ENCODE results near the gene PVALB.

The PVALB gene

GRCh38 chr22:36831717-36832116, 14.9 kb upstream of the PVALB start:
- TF ChIP-seq FOXM1 (IDR thresholded peaks at IDR 0.05; ENCODE audit: borderline replicate concordance, low read depth) (no peak), CEBPB (IDR thresholded peaks at IDR 0.05) (no peak), CREB1 (IDR thresholded peaks at IDR 0.05; ENCODE audit: low read depth) (no peak), ZBTB7A (IDR thresholded peaks at IDR 0.05; ENCODE audit: low read depth) (no peak), TEAD4 (IDR thresholded peaks at IDR 0.05) (no peak), NFIC (IDR thresholded peaks at IDR 0.05) (no peak), EGR1 (IDR thresholded peaks at IDR 0.05) (no peak), YY1 (IDR thresholded peaks at IDR 0.05; ENCODE audit: low read depth) (no peak), EP300 (IDR thresholded peaks at IDR 0.05; ENCODE audit: borderline replicate concordance) (no peak), RAD21 (IDR thresholded peaks at IDR 0.05; ENCODE audit: low read depth) (no peak), TAF1 (IDR thresholded peaks at IDR 0.05; ENCODE audit: low read depth) (no peak), TCF12 (IDR thresholded peaks at IDR 0.05; ENCODE audit: low read depth) (no peak)
- TF ChIP-seq, protein P1, sequence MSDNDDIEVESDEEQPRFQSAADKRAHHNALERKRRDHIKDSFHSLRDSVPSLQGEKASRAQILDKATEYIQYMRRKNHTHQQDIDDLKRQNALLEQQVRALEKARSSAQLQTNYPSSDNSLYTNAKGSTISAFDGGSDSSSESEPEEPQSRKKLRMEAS (IDR thresholded peaks at IDR 0.05), result no peak
- TF ChIP-seq, protein P2, sequence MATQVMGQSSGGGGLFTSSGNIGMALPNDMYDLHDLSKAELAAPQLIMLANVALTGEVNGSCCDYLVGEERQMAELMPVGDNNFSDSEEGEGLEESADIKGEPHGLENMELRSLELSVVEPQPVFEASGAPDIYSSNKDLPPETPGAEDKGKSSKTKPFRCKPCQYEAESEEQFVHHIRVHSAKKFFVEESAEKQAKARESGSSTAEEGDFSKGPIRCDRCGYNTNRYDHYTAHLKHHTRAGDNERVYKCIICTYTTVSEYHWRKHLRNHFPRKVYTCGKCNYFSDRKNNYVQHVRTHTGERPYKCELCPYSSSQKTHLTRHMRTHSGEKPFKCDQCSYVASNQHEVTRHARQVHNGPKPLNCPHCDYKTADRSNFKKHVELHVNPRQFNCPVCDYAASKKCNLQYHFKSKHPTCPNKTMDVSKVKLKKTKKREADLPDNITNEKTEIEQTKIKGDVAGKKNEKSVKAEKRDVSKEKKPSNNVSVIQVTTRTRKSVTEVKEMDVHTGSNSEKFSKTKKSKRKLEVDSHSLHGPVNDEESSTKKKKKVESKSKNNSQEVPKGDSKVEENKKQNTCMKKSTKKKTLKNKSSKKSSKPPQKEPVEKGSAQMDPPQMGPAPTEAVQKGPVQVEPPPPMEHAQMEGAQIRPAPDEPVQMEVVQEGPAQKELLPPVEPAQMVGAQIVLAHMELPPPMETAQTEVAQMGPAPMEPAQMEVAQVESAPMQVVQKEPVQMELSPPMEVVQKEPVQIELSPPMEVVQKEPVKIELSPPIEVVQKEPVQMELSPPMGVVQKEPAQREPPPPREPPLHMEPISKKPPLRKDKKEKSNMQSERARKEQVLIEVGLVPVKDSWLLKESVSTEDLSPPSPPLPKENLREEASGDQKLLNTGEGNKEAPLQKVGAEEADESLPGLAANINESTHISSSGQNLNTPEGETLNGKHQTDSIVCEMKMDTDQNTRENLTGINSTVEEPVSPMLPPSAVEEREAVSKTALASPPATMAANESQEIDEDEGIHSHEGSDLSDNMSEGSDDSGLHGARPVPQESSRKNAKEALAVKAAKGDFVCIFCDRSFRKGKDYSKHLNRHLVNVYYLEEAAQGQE (IDR thresholded peaks at IDR 0.05; ENCODE audit: low read depth), result no peak
- TF ChIP-seq, protein P3, sequence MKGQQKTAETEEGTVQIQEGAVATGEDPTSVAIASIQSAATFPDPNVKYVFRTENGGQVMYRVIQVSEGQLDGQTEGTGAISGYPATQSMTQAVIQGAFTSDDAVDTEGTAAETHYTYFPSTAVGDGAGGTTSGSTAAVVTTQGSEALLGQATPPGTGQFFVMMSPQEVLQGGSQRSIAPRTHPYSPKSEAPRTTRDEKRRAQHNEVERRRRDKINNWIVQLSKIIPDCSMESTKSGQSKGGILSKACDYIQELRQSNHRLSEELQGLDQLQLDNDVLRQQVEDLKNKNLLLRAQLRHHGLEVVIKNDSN (IDR thresholded peaks at IDR 0.05), result no peak

GRCh38 chr22:36831206-36831605, 14.4 kb upstream of the PVALB start:
- TF ChIP-seq FOXM1 (IDR thresholded peaks at IDR 0.05; ENCODE audit: borderline replicate concordance, low read depth) (no peak), ZBTB7A (IDR thresholded peaks at IDR 0.05; ENCODE audit: low read depth) (no peak)

DNA sequence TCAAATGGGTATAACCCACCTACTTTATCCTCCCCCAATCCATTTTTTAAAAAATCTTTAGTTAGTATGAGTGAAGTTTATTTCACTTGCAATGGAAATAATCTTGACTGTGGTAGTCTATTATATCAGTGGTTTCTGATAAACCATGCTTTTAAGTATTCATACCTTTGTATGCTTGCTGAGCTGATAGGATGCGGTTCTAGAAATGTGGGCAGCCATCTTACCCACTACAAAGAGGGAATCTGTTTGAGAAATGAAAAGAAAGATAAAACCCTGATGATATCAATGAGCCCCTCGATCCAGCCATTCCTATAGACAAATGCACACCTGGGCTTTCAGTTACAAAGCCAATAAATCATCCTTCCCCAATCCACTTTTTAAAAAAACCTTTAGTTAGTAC, 13.8 kb upstream of the PVALB start:
- TF ChIP-seq EP300 (IDR thresholded peaks at IDR 0.05; ENCODE audit: borderline replicate concordance) (no peak), CREB1 (IDR thresholded peaks at IDR 0.05; ENCODE audit: low read depth) (no peak), TAF1 (IDR thresholded peaks at IDR 0.05; ENCODE audit: low read depth) (no peak), ZBTB7A (IDR thresholded peaks at IDR 0.05; ENCODE audit: low read depth) (no peak), TCF12 (IDR thresholded peaks at IDR 0.05; ENCODE audit: low read depth) (no peak), CEBPB (IDR thresholded peaks at IDR 0.05) (no peak), FOXM1 (IDR thresholded peaks at IDR 0.05; ENCODE audit: borderline replicate concordance, low read depth) (no peak), NFIC (IDR thresholded peaks at IDR 0.05) (no peak), YY1 (IDR thresholded peaks at IDR 0.05; ENCODE audit: low read depth) (no peak), TEAD4 (IDR thresholded peaks at IDR 0.05) (no peak), EGR1 (IDR thresholded peaks at IDR 0.05) (no peak)
- TF ChIP-seq, protein P1 (IDR thresholded peaks at IDR 0.05), result no peak
- TF ChIP-seq, protein P2 (IDR thresholded peaks at IDR 0.05; ENCODE audit: low read depth), result no peak

DNA sequence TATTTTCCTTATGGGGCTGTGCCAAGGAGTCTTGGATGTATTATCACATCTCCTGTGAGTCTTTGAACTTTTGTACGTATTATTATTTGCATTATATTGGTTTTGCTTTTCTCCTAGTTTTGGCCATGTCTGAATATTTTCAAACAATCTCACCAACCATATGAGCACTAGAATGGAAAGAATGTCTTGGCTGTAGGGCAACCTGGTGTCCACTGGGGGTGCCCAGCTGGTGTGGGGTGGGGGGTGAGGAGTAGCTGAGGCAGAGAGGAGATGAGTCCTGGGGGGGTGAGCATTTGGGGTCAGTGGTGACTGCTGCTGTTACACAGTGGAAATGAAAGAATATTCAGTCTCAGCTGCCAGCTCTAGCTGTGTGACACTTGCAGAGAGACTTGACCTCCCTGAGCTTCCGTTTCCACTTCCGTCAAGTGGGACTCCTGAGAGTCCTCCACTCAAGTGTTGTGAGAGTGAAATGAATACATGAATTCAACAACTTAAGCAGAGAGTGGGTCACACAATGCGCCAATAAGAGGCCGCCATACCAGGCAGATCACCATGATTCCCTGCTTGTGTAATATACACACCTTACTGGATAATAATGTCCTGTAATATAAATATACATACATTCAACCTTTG, 12.7 kb upstream of the PVALB start:
- TF ChIP-seq TEAD4 (IDR thresholded peaks at IDR 0.05) (no peak), TAF1 (IDR thresholded peaks at IDR 0.05; ENCODE audit: low read depth) (no peak), TCF12 (IDR thresholded peaks at IDR 0.05; ENCODE audit: low read depth) (no peak), EP300 (IDR thresholded peaks at IDR 0.05; ENCODE audit: borderline replicate concordance) (no peak), NFIC (IDR thresholded peaks at IDR 0.05) (no peak), YY1 (IDR thresholded peaks at IDR 0.05; ENCODE audit: low read depth) (no peak), CREB1 (IDR thresholded peaks at IDR 0.05; ENCODE audit: low read depth) (no peak), FOXM1 (IDR thresholded peaks at IDR 0.05; ENCODE audit: borderline replicate concordance, low read depth) (no peak), RAD21 (IDR thresholded peaks at IDR 0.05; ENCODE audit: low read depth) (no peak), EGR1 (IDR thresholded peaks at IDR 0.05) (no peak), CEBPB (IDR thresholded peaks at IDR 0.05) (no peak), ZBTB7A (IDR thresholded peaks at IDR 0.05; ENCODE audit: low read depth) (no peak)
- TF ChIP-seq, protein P2 (IDR thresholded peaks at IDR 0.05; ENCODE audit: low read depth), result no peak
- TF ChIP-seq, protein P1 (IDR thresholded peaks at IDR 0.05), result no peak
- TF ChIP-seq, protein P3 (IDR thresholded peaks at IDR 0.05), result no peak

Measured in Ishikawa (cell line).